HG03139 (cell line): ENCODE data around the gene KIF19.
"Not testable (repeated sequence)": the region's sequence is repeated elsewhere in the genome, so short reads cannot be mapped to it uniquely, and the experiment has no call there.

ENCODE experiments used
- ATAC-seq: cut with Tn5 transposase; IDR thresholded peaks from one replicate; pipeline ENCODE4 v1.9.1; 2021; ENCODE audit not compliant: unreplicated experiment

KIF19 gene

GRCh38 chr17:74325743-74326379 lies at the start of gene KIF19:
TSS of gene KIF19 (plus strand) at chr17:74326226. CDS start at chr17:74326350, 124 bp downstream.
- ATAC-seq: peak; percentile 62

- ATAC-seq: no peak
Observed at GRCh38 chr17:74276541-74277009, 49.5 kb upstream of the KIF19 start.

GRCh38 chr17:74277935-74278334 lies 48.1 kb upstream of the KIF19 start:
- ATAC-seq: no peak

- not testable (repeated sequence) for ATAC-seq
Observed at GRCh38 chr17:74279617-74280016, 46.4 kb upstream of the KIF19 start.

GRCh38 chr17:74280093-74280513 lies 45.9 kb upstream of the KIF19 start:
- peak; percentile 48 for ATAC-seq

GRCh38 chr17:74281799-74282198 lies 44.2 kb upstream of the KIF19 start:
- ATAC-seq: no peak

GRCh38 chr17:74282274-74282586 lies 43.8 kb upstream of the KIF19 start:
- ATAC-seq: not testable (repeated sequence)

GRCh38 chr17:74282587-74283370 lies 43.2 kb upstream of the KIF19 start:
- ATAC-seq: no peak

GRCh38 chr17:74283371-74283673 lies 42.7 kb upstream of the KIF19 start:
- ATAC-seq: no peak

GRCh38 chr17:74287031-74287602 lies 38.9 kb upstream of the KIF19 start:
- ATAC-seq: no peak

- no peak for ATAC-seq
Observed at GRCh38 chr17:74288785-74289184, 37.2 kb upstream of the KIF19 start.

GRCh38 chr17:74289688-74290087 lies 36.3 kb upstream of the KIF19 start:
- no peak for ATAC-seq

GRCh38 chr17:74290340-74290739 lies 35.7 kb upstream of the KIF19 start:
- ATAC-seq: no peak

- ATAC-seq: no peak
Observed at GRCh38 chr17:74292495-74292894, 33.5 kb upstream of the KIF19 start.

GRCh38 chr17:74295625-74296547 lies 30.1 kb upstream of the KIF19 start:
- ATAC-seq: no peak

GRCh38 chr17:74296548-74296936 lies 29.5 kb upstream of the KIF19 start:
- no peak for ATAC-seq

- no peak for ATAC-seq
Observed at GRCh38 chr17:74297941-74298340, 28.1 kb upstream of the KIF19 start.

- no peak for ATAC-seq
Observed at GRCh38 chr17:74298778-74299177, 27.2 kb upstream of the KIF19 start.

- ATAC-seq: no peak
Observed at GRCh38 chr17:74299226-74300009, 26.6 kb upstream of the KIF19 start.

GRCh38 chr17:74303305-74303704 lies 22.7 kb upstream of the KIF19 start:
- ATAC-seq: no peak

- ATAC-seq: no peak
Observed at GRCh38 chr17:74304184-74304583, 21.8 kb upstream of the KIF19 start.
